Loucy (cell line): ENCODE measurements around the gene CAAP1.

Source experiments
- H2AFZ ChIP-seq: fragments of 200-600 bp; sonication (generic); 2 replicates; pipeline ENCODE4 v1.6.0; 2016; ENCODE audit warnings: antibody characterized with exemption, mild to moderate bottlenecking, low read length, moderate library complexity
- H3F3A ChIP-seq: fragments of 200-600 bp; 2 replicates; pipeline ENCODE4 v1.6.0; 2016; ENCODE audit warnings: antibody characterized with exemption, low read depth, mild to moderate bottlenecking
- H3K27me3 ChIP-seq: fragments of 200-600 bp; sonication (generic); 2 replicates; pipeline ENCODE4 v1.6.1; 2014; ENCODE audit warnings: low read length, mild to moderate bottlenecking; ENCODE audit not compliant: insufficient read depth, poor library complexity, severe bottlenecking
- H3K36me3 ChIP-seq: fragments of 200-600 bp; sonication (generic); 2 replicates; pipeline ENCODE4 v1.6.1; 2016; ENCODE audit warnings: low read length; ENCODE audit not compliant: insufficient read depth
- H3K4me1 ChIP-seq: fragments of 200-600 bp; sonication (generic); 2 replicates; pipeline ENCODE4 v1.5.1; 2014; ENCODE audit warnings: low read length, mild to moderate bottlenecking; ENCODE audit not compliant: insufficient read depth, poor library complexity, severe bottlenecking
- H3K4me2 ChIP-seq: fragments of 200-600 bp; sonication (generic); 2 replicates; pipeline ENCODE4 v1.6.0; 2014; ENCODE audit warnings: antibody characterized with exemption, low read length, low read depth, mild to moderate bottlenecking; ENCODE audit not compliant: poor library complexity, severe bottlenecking
- H3K4me3 ChIP-seq: fragments of 200-600 bp; sonication (generic); 2 replicates; pipeline ENCODE4 v1.5.1; 2014; ENCODE audit warnings: low read length, mild to moderate bottlenecking, mixed read lengths; ENCODE audit not compliant: poor library complexity, severe bottlenecking
- H3K79me2 ChIP-seq: fragments of 200-600 bp; sonication (generic); 2 replicates; pipeline ENCODE4 v1.6.1; 2014; ENCODE audit warnings: low read length; ENCODE audit not compliant: insufficient read depth
- H3K9ac ChIP-seq: fragments of 200-600 bp; sonication (generic); 2 replicates; pipeline ENCODE4 v1.6.0; 2014; ENCODE audit warnings: mild to moderate bottlenecking, low read depth, low read length, moderate library complexity; ENCODE audit not compliant: poor library complexity, severe bottlenecking
- H3K9me2 ChIP-seq: fragments of 200-600 bp; sonication (generic); replicated peaks from 2 replicates; pipeline ENCODE4 v1.6.1; 2016; ENCODE audit warnings: low read depth, low read length, mixed read lengths
- H3K9me3 ChIP-seq: fragments of 200-600 bp; sonication (generic); 2 replicates; pipeline ENCODE4 v1.6.1; 2014; ENCODE audit warnings: mild to moderate bottlenecking, antibody characterized with exemption, low read length, low read depth; ENCODE audit not compliant: insufficient read depth
- H4K20me1 ChIP-seq: fragments of 200-600 bp; sonication (generic); 2 replicates; pipeline ENCODE4 v1.6.0; 2014; ENCODE audit warnings: antibody characterized with exemption, low read length, mild to moderate bottlenecking; ENCODE audit not compliant: insufficient read depth, poor library complexity, severe bottlenecking
- EZH2phosphoT487 ChIP-seq: fragments of 200-600 bp; IDR thresholded peaks from 2 replicates; pipeline ENCODE4 v1.6.1; 2018; ENCODE audit warnings: antibody characterized with exemption, mild to moderate bottlenecking, moderate library complexity, borderline replicate concordance
- TF ChIP-seq, protein P1 (sequence below): fragments of 200-600 bp; sonication (generic); conservative IDR thresholded peaks from 2 replicates; pipeline ENCODE4 v1.5.1; 2014; ENCODE audit warnings: mild to moderate bottlenecking, antibody characterized with exemption, low read length

Gene CAAP1

DNA sequence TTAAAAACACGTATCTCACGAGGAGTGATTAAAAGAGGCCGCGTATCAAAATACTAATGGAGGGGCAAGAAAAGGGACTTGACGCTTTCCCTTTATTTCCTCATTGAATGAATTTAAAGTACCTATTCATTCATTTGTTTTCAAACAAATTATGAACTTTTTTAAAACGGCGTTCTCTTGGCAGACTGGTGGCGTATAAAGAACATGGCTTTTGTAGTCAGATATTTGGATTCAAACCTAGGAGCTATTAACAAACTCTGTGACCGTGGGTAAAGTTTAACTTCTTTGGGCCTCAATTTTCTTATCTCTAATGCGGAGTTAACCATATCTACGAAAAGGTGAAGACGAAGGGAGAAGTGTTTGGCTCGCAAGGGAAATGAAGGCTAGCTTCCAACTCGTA lies 876 bp downstream of the CAAP1 start:
- H3K27me3 ChIP-seq, result no peaks in the 10 kb centered on the region
- H2AFZ ChIP-seq, result peak overlapping the region; percentile 94
- H3K9me3 ChIP-seq, result no peaks in the 10 kb centered on the region; the same call in 1 of the 2 replicates
- TF ChIP-seq, protein P1, sequence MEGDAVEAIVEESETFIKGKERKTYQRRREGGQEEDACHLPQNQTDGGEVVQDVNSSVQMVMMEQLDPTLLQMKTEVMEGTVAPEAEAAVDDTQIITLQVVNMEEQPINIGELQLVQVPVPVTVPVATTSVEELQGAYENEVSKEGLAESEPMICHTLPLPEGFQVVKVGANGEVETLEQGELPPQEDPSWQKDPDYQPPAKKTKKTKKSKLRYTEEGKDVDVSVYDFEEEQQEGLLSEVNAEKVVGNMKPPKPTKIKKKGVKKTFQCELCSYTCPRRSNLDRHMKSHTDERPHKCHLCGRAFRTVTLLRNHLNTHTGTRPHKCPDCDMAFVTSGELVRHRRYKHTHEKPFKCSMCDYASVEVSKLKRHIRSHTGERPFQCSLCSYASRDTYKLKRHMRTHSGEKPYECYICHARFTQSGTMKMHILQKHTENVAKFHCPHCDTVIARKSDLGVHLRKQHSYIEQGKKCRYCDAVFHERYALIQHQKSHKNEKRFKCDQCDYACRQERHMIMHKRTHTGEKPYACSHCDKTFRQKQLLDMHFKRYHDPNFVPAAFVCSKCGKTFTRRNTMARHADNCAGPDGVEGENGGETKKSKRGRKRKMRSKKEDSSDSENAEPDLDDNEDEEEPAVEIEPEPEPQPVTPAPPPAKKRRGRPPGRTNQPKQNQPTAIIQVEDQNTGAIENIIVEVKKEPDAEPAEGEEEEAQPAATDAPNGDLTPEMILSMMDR, result no peak
- TF ChIP-seq EZH2phosphoT487, result no peak
- H3K9ac ChIP-seq, result peak overlapping the region; percentile 83
- H3K4me2 ChIP-seq, result peak overlapping the region; percentile 82
- H3K79me2 ChIP-seq, result peaks cover 53% of the 10 kb centered on the region
- peaks cover 35% of the 10 kb centered on the region for H3K4me1 ChIP-seq
- H3K4me3 ChIP-seq, result peak overlapping the region; percentile 93
- no peaks in the 10 kb centered on the region for H3K9me2 ChIP-seq
- H3F3A ChIP-seq, result peaks cover 2% of the 10 kb centered on the region; the same call in 1 of the 2 replicates
- peaks cover 35% of the 10 kb centered on the region for H4K20me1 ChIP-seq
- no peaks in the 10 kb centered on the region for H3K36me3 ChIP-seq

DNA sequence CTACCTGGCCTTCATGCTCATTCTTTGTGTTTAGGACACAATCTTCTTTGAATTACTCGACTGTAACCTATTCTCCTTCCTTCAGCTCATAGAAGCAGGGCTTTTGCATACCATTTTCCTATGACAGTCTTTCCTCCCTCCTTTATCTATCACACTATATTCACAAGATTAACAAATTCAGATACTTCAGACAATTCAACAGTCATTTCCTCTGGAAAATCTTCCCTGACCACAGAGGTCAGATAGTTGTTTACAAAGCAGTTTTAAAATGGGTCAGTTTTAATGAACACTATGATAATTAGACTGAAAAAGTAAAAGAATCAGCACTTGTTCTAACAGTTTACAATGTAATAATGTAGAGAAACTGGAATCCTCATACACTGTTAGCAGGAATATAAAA lies 4.3 kb downstream of the CAAP1 start:
- peaks cover 39% of the 10 kb centered on the region for H4K20me1 ChIP-seq
- H3K4me1 ChIP-seq, result peaks cover 41% of the 10 kb centered on the region
- H3K4me2 ChIP-seq, result peak overlapping the region; percentile 82
- peak overlapping the region; percentile 93 for H3K4me3 ChIP-seq
- peaks cover 14% of the 10 kb centered on the region; the same call in 1 of the 2 replicates for H3K36me3 ChIP-seq
- H3K9ac ChIP-seq, result peak overlapping the region; percentile 21
- H2AFZ ChIP-seq, result no peak overlapping the region
- H3F3A ChIP-seq, result peaks cover 2% of the 10 kb centered on the region; the same call in 1 of the 2 replicates
- no peaks in the 10 kb centered on the region for H3K9me2 ChIP-seq
- no peaks in the 10 kb centered on the region for H3K27me3 ChIP-seq
- no peak for TF ChIP-seq EZH2phosphoT487
- TF ChIP-seq, protein P1, result no peak
- H3K9me3 ChIP-seq, result no peaks in the 10 kb centered on the region; the same call in 1 of the 2 replicates
- peaks cover 69% of the 10 kb centered on the region for H3K79me2 ChIP-seq

DNA sequence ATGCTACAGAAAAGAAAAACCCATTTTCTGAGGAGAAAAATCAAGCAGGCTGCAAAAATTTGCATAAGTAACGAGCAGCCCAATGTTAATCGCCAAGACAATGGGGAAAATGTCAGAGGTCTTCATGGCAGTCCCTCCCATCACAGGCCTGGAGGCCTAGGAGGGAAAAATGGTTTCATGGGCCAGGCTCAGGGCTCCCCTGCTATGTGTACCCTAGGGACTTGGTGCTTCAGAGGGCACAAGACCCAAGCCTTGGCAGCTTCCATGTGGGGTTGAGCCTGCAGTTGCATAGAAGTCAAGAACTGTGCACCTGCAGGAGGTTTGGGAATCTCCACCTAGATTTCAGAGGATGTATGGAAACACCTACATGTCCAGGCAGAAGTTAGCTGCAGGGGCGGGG lies 10.4 kb downstream of the CAAP1 start:
- Histone ChIP-seq H3K9me2 (no peaks in the 10 kb centered on the region), H3K9ac (no peak overlapping the region), H3F3A (no peaks in the 10 kb centered on the region), H4K20me1 (peaks cover 4% of the 10 kb centered on the region), H3K27me3 (no peaks in the 10 kb centered on the region), H3K4me2 (no peak overlapping the region), H3K36me3 (peaks cover 52% of the 10 kb centered on the region; the same call in 1 of the 2 replicates), H3K4me3 (no peak overlapping the region), H3K9me3 (peaks cover 9% of the 10 kb centered on the region; the same call in 1 of the 2 replicates), H3K79me2 (peaks cover 20% of the 10 kb centered on the region; the same call in 1 of the 2 replicates), H2AFZ (no peak overlapping the region), H3K4me1 (peaks cover 13% of the 10 kb centered on the region)
- TF ChIP-seq, protein P1, result no peak
- no peak for TF ChIP-seq EZH2phosphoT487
